ENCODE results near the gene EGR2. TPM values are rescaled to one million over a fixed set of nuclear protein-coding genes. Genes with fewer than 3 reads are reported as not detected.

EGR2 gene
- total RNA-seq, 1 experiment from 2014 or later = 2.6 TPM

DNA sequence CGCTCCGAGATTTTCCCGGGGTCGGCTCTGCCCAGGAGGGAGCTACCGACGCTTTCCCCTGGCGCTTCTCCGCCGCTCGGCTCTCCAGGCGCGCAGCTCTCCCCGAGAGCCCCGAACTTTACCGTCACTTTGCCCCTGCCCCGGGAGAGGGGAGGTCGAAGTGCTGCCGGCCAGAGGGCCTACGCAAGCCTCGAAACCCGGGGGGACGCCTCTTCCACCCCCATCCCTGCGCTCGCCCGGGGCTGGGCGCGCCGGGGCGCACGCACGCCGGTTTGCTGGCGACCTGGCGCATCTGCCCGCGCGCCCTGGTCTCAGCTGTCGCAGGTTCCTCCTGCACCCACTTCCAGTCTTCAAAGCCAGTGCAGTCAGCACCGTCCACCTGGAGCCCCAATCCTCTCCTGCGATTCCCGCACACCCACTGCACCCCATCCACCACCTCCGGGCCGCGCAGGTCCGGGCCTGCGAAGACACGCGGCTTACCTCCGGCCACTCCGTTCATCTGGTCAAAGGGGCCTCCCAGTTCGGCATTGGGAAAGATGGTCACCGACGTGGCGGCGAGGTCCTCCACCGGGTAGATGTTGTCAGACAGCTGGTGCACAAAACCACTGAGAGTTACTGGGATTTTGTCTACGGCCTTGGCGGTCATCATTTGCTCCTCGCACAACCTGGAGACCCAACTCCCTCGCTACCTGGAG lies 638 bp downstream of the EGR2 start:
- Histone ChIP-seq H3K79me1 (ENCODE audit: insufficient read depth, low read depth, low read length, poor library complexity, severe bottlenecking) (no peaks in the 10 kb centered on the region), H3K4ac (ENCODE audit: low read depth, low read length) (no peak overlapping the region), H2BK5ac (ENCODE audit: insufficient read length, low read length) (no peak overlapping the region), H3K27me3 (ENCODE audit: insufficient read depth, low read length) (peaks cover 26% of the 10 kb centered on the region; the same call in 1 of the 2 replicates), H3K9ac (ENCODE audit: extremely low read depth, insufficient read length, low read length) (peak overlapping the region; percentile 1), H3K4me1 (ENCODE audit: insufficient read depth, low read length) (no peaks in the 10 kb centered on the region), H4K91ac (ENCODE audit: insufficient read length, low read depth, low read length) (no peak overlapping the region), H2BK120ac (ENCODE audit: low read depth, low read length, poor library complexity, severe bottlenecking) (no peak overlapping the region), H2BK15ac (ENCODE audit: low read depth, low read length) (no peak overlapping the region), H2AFZ (ENCODE audit: low read length) (no peak overlapping the region), H3K14ac (ENCODE audit: insufficient read depth, low read length) (peak overlapping the region; percentile 64; the same call in 1 of the 2 replicates), H3K27ac (ENCODE audit: insufficient read length, low read depth, low read length) (no peak overlapping the region), H3K4me2 (ENCODE audit: insufficient read depth, insufficient read length, low read length) (peak overlapping the region; percentile 74), H3T11ph (ENCODE audit: low read length) (no peak overlapping the region), H4K5ac (ENCODE audit: insufficient read length, low read depth, low read length) (no peak overlapping the region), H3K9me3 (ENCODE audit: control insufficient read depth, low read depth, low read length) (no peaks in the 10 kb centered on the region), H4K8ac (replicated peaks; ENCODE audit: insufficient read length, low read depth, low read length) (no peak overlapping the region), H3K79me2 (ENCODE audit: insufficient read depth, low read length) (no peaks in the 10 kb centered on the region), H4K20me1 (ENCODE audit: control insufficient read depth, insufficient read depth, insufficient read length) (no peaks in the 10 kb centered on the region), H2BK12ac (ENCODE audit: insufficient read length, low read depth, low read length) (no peak overlapping the region), H3K23ac (ENCODE audit: insufficient read length, low read depth, low read length) (no peak overlapping the region), H2AK5ac (ENCODE audit: insufficient read length, low read length) (no peak overlapping the region), H3K18ac (ENCODE audit: insufficient read length, low read depth, low read length) (peak overlapping the region; percentile 43), H3K56ac (ENCODE audit: insufficient read length, low read depth, low read length) (no peak overlapping the region), H3K23me2 (ENCODE audit: insufficient read length, low read depth, low read length, poor library complexity, severe bottlenecking) (peaks cover 25% of the 10 kb centered on the region), H2BK20ac (ENCODE audit: low read depth, low read length, poor library complexity, severe bottlenecking) (no peak overlapping the region)
- DNase-seq = peak; percentile 47
- Mint-ChIP-seq H3K4me1 (peaks cover 24 to 29% of the 10 kb centered on the region in 2 experiments), H3K9me3 (peaks cover 0 to 7% of the 10 kb centered on the region in 2 experiments; a peak in 3 of 5 replicates), H3K27me3 (ENCODE audit: low read depth) (peaks cover 86% of the 10 kb centered on the region), H3K36me3 (ENCODE audit: insufficient read depth in 1 of 3, low read depth in 3 of 3) (peaks cover 2 to 7% (median 6%) of the 10 kb centered on the region in 3 experiments; a peak in 5 of 7 replicates), H3K27ac (peak overlapping the region in 1 of 3 experiments; percentile 39; a peak in 1 of 7 replicates), H3K4me3 (peak overlapping the region; percentile 74 to 93)
- no peak for TF ChIP-seq CTCF (conservative IDR thresholded peaks at IDR 0.05)
- no CpG with 5 or more reads among the region's 60 CpGs for WGBS (ENCODE audit: extremely low coverage, insufficient read length, low lambda C conversion rate)

Measured in H9 (cell line).